GM12874 (cell line): ENCODE results near the gene MYPN.

ENCODE experiments used
- TF ChIP-seq, protein P1 (sequence below): IDR thresholded peaks from 2 replicates; pipeline ENCODE4 v1.5.1; 2011; ENCODE audit warnings: low read depth, mild to moderate bottlenecking, control low read depth, low read length, moderate library complexity; ENCODE audit not compliant: insufficient read depth

The MYPN gene

DNA sequence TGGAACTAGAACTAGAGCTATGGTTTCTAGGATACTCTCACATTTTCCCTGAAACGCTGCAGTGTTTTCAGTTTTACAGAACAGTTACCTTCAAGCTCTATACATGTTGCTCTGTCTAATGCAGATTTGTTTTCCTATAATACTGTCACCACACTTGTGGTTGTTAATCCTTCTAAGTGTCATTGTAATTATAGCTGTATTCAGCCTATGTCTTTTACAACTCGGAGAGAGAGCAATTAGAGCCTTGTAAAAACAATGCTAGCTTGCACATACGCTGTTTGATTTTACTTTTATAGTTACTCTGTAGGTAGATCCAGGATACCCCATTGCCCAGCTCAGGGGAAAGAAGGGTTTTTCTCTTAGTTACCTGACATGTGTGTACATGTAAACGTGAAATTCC is 67.5 kb downstream of the MYPN start:
- TF ChIP-seq, protein P1, sequence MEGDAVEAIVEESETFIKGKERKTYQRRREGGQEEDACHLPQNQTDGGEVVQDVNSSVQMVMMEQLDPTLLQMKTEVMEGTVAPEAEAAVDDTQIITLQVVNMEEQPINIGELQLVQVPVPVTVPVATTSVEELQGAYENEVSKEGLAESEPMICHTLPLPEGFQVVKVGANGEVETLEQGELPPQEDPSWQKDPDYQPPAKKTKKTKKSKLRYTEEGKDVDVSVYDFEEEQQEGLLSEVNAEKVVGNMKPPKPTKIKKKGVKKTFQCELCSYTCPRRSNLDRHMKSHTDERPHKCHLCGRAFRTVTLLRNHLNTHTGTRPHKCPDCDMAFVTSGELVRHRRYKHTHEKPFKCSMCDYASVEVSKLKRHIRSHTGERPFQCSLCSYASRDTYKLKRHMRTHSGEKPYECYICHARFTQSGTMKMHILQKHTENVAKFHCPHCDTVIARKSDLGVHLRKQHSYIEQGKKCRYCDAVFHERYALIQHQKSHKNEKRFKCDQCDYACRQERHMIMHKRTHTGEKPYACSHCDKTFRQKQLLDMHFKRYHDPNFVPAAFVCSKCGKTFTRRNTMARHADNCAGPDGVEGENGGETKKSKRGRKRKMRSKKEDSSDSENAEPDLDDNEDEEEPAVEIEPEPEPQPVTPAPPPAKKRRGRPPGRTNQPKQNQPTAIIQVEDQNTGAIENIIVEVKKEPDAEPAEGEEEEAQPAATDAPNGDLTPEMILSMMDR: no peak

DNA sequence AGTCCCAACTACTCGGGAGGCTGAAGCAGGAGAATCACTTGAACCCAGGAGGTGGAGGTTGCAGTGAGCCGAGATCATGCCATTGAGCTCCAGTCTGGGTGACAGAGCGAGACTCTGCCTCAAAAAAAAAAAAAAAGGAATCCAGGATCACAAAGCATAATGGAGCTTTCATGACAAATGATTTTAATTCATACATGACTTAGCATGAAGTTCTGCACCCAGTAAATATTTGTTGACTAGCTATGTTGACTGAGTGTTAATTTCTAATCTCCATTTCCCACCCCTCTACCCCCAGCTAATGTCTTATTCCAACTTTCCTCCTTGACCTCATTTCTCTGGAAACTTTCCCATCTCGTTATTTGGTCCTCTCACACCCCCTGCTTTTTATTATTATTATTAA is 69.3 kb downstream of the MYPN start:
- TF ChIP-seq, protein P1: no peak

DNA sequence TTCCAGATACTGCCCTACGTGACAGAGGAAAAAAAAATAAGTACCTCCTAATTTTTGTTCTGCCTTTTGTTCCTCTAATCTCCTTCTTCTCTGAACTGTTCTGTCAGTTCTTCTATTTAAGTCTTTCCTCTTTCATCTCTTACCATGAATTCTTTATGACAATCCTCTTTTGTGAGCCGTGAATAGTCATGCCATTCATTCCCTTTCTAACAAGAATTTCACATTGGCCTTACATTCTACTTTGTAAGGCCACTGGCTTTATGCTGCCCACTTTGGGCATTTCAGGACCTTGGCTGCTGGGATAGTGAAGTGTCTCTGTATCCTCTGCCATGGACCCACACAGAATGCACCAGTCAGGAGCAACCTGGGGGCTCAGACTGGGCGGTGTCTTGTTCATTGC is 69.7 kb downstream of the MYPN start:
- TF ChIP-seq, protein P1: no peak

DNA sequence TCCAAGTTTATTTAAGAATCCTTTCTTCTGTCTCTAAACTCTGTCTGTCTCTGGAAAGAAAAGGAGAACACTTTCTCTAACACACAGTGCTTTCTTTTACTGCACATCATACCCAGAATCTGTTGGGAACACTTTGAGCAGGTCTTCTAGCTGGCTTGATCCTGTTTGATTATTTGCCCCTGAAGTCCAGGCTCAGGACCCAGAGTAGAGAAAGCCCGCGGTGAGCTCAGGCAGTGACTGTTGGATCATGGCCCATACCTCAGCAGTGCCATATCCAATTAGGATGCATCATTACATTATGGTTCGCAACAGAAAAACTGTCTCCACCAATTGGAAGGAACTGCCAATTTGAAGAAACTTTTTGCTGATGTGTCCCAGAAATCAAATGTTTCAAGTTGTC is 71.2 kb downstream of the MYPN start:
- TF ChIP-seq, protein P1: no peak

DNA sequence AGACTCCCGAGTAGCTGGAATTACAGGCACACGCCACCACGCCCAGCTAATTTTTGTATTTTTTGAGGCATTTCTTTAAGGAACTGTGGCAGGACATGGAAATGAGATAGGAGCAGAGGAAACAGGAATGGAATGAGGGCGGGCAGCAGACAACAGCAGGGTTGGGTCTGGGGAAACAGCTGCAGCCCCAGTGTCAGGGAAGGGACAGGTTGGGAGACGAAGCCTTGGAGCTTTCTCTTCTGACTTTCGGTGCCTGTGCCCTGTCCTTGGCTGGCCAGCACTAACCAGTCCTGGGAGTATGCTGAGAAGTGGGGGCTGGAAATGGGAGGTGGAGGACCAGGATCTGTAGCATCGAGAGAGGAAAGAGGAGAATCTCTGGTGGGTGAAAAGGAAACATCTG is 75.3 kb downstream of the MYPN start:
- TF ChIP-seq, protein P1: no peak

DNA sequence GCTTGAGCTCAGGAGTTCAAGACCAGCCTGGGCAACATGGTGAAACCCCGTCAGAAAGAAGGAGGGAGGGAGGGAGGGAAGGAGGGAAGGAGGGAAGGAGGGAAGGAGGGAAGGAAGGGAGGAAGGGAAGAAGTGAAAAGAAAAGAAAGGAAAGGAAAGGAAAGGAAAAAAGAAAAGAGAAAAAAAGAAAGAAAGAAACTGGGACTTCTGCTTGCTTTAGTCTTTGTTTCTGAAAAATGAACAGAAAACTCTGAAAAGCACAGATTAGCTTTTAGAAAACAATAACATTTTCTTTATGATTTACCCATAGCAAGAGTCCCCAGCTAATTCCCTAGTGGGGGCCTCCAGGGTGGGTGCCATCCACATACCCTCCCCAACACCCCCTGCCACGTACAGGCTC is 75.8 kb downstream of the MYPN start:
- TF ChIP-seq, protein P1: no peak

DNA sequence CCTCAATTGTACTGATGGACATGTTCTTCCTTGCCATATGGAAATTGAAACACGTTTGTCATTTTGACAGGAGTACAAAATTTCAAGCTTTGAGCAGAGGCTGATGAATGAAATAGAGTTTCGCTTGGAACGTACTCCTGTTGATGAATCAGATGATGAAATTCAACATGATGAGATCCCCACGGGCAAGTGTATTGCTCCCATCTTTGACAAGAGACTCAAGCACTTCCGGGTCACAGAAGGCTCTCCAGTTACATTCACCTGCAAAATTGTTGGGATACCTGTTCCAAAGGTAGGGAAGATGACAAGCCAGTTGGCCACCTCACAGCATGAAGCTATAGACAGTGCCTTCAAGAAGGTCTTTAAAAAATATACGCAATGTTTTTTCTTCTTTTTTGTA is 79.5 kb downstream of the MYPN start:
- TF ChIP-seq, protein P1: no peak

DNA sequence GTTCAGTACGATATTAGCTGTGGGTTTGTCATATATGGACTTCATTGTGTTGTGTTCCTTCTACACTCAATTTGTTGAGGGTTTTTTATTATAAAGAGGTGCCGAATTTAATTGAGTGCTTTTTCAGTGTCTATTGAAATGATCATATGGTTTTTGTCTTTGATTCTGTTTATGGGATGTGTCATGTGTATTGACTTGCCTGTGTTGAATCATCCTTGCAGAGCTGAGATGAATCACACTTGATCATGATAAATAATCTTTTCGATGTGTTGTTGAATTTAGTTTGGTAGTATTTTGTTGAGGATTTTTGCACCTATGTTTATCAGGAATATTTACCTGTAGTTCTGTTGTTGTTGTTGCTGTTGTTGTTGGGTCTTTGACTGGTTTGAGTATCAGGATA is 82.8 kb downstream of the MYPN start:
- TF ChIP-seq, protein P1: no peak
